Anterior cingulate cortex (tissue), 58 donors: ENCODE results near the gene TLCD1.
"Not testable (repeated sequence)": the region's sequence is repeated elsewhere in the genome, so short reads cannot be mapped to it uniquely, and the experiment has no call there.

ENCODE experiments used
- DNase-seq, 58 donors: peaks; one replicate each; lab custom pipeline; 2025; lab: John Stamatoyannopoulos, UW

Gene TLCD1

GRCh38 chr17:28735242-28735722 lies 9.2 kb upstream of the TLCD1 start:
- DNase-seq = no peak

GRCh38 chr17:28734712-28735241 lies 8.7 kb upstream of the TLCD1 start:
- no peak for DNase-seq

GRCh38 chr17:28733346-28733745 lies 7.3 kb upstream of the TLCD1 start:
- no peak for DNase-seq

DNA sequence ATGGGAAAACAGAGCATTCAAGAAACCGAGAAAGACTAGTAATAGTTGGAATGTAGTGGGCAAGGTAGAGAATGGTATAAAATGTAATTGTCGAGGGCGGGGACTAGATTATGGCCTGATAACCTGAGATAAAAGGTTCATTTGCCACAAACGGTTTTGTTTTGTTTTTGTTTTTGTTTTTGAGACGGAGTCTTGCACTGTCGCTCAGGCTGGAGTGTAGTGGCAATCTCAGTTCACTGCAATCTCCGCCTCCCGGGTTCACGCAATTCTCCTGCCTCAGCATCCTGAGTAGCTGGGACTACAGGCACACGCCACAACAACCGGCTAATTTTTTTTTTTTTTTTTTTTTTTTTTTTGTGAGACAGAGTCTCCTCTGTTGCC lies 3.9 kb upstream of the TLCD1 start:
- no peak for DNase-seq

DNA sequence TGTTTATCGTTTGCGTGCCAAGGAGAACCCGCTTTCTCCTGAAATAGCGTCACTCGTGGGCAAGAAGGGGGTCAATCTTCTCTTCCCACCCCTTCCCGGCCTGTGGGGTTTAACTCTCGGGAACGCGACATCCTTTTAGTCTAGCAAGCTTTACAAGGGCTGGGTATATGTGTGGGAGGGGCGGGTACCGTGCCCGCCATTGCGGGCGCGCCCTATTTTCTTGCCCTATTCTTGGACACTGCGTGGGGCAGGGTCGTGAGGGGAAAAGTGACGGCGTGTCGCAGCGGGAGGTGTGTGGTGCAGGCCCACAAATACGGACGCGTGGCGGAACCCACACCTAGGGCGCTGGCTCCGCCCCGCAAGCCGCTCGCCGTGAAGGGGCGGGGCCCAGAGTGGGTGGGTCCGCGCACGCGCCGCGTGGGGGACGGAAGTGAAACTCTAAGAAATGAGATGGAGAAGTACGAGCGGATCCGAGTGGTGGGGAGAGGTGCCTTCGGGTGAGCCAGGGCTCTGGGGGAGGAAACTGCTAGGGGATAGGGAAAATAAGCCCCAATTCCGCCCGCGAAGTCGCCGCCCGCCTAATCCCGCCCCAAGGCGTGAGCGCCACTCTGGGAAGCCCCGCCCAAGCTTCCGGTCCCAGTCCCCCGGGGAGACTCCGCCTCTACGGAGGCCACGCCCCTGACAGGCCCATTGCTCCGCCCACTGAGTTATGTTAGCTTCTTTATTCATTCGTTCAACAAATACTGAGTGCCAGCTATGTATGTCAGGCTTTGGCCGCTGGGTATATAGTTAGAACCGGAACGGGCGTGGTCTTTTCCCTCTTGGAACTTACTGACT lies 2.5 kb upstream of the TLCD1 start, which contains the start of gene NEK8:
NEK8 (plus strand) TSS at position 425 of the 837 bp plus-strand sequence; CDS start at position 451, 26 bp downstream.
- DNase-seq = peak in 57 of 58 donors; percentile 55 to 94 (median 88)

DNA sequence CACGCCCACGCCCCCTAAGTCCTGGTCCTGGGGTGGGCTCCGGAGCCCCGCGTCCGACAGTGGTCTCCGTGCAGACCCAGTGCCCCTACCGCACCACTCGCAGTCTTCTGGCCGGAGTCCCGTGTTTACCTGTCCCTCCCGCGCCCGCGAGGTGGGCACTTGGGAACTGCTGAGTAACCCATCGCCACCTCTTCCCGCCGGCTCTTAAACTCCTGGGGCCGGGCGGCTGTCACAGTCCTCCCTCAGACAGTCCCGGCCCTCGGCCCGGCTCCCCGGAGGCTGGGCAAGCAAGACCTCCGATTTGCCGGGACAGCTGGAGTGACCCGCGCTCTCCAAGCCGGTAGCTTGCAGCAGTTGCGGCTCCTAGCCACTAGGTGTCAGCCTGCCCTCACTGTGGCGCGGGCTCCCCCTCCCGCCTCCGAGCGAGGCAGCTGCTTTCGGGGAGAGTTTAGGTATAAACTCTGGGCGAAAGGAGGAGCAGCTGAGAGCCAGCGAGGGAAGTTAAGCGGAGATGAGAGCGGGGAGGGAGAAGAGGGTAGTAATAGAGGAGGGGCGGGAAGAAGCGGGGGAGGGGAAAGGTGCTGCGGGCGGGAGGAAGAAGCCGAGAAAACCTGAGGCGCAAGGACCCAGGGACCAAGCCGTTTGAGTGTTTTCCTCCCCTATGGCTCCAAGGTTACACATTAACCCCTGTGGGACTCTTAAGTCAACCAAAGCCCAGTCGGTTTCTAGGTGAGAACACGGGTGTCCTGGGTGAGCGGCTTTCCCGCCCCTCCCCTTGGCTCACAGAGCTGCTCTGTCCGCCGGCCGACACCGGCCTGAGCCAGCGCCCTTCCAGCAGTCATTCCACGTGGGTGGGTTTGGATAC lies 826 bp upstream of the TLCD1 start:
- DNase-seq = peak; percentile 42 to 96 (median 88)

GRCh38 chr17:28725660-28726225 lies 290 bp downstream of the TLCD1 start:
- peak in 13 of 58 donors; percentile 31 to 73 (median 48) for DNase-seq

DNA sequence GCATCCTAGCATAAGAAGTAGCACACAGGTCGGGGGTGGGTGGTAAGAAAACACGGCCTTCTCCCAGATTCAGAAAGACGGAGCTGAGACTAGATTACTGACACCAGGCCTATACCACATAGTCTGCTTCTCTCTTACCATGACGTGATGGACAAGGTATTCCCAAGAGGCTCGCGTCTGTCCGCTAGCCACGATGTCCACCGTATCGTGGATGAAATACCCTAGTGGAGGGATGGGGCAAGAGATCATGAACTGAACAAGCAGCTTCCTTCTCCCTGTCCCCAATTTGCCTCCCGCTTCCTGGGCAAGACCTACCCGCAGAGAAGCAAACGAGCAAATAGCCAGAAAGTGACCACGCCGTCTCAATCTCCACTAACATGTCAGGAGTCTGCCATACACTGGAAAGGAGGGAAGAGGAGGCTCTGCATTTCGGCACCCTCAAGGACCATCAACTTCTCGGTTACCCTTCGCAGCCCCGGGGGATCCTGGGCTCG lies 820 bp downstream of the TLCD1 start:
- DNase-seq = peak in 1 of 58 donors; percentile 16

GRCh38 chr17:28724500-28725165 lies 1.4 kb downstream of the TLCD1 start:
- DNase-seq = no peak

- DNase-seq = not testable (repeated sequence)
Measured at GRCh38 chr17:28723836-28724499, 2.1 kb downstream of the TLCD1 start.

DNA sequence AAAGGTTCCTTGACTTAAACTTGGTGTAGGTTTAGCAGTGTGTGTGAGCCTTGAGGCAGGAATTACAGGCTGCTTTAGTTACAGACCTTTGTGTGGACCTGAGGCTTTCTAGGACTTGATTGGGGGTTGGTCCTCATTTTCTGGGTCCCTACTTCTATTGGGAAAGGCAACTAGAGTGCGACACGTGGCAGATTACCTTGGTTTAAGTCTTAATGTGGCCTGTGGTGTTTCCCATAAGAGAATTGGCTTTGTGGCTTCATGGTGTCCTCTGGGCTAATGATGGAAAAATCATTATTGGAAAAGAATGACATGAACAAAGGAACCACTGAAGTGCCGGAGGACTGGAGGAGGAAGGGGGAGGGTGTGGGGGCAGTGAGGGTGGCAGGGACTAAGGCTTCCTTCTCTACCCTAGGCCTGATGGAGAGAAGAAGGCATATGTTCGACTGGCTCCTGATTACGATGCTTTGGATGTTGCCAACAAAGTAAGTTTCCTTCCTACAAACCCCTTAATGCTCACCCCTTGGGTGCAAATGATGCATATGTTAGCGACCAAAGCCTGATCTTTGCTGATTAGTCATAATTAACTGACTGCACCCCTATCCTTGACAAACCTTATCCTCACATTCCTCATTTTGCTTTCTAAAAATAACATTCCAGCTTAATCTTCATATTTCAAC lies 2.7 kb downstream of the TLCD1 start:
- DNase-seq = no peak

GRCh38 chr17:28722417-28723158 lies 3.4 kb downstream of the TLCD1 start:
- DNase-seq = no peak

- not testable (repeated sequence) for DNase-seq
Measured at GRCh38 chr17:28720997-28721329, 5.1 kb downstream of the TLCD1 start.

GRCh38 chr17:28720247-28720996 lies 5.6 kb downstream of the TLCD1 start:
- no peak for DNase-seq

DNA sequence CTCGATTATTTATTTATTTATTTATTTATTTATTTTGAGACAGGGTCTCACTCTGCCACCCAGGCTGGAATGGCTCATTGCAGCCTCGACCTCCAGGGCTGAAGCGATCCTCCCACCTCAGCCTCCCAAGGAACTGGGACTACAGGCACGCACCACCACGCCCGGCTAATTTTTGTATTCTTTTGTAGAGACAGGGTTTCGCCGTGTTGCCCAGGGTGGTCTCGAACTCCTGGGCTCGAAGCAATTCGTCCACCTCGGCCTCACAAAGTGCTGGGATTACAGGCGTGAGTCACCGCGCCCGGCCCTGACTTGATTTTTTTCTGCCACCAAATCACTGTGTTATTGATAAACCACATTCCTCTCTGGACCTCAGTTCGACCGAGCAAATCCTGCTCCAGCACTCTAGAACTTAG lies 7.0 kb downstream of the TLCD1 start:
- DNase-seq = no peak

- no peak for DNase-seq
Measured at GRCh38 chr17:28718333-28719020, 7.6 kb downstream of the TLCD1 start.
